Progenitor cell of endocrine pancreas (in vitro differentiated cells): ENCODE measurements around the gene DBR1. TPM values are rescaled to one million over a fixed set of nuclear protein-coding genes. Genes with fewer than 3 reads are reported as not detected.
A peak's percentile ranks its signal among the peaks of the same experiment; 100 is the strongest.

Source experiments
- DNase-seq: peaks from one replicate; pipeline ENCODE4 v3.0.0; 2021; ENCODE audit warnings: low spot score; ENCODE audit not compliant: unreplicated experiment
- H3K27ac Mint-ChIP-seq: 2 replicates; pipeline ENCODE4 v1.8.0; 2021; ENCODE audit warnings: mild to moderate bottlenecking, moderate library complexity, mixed read lengths
- H3K27me3 Mint-ChIP-seq: 2 replicates; pipeline ENCODE4 v1.8.0; 2021; ENCODE audit warnings: mixed read lengths
- H3K36me3 Mint-ChIP-seq: 2 replicates; pipeline ENCODE4 v1.8.0; 2022; ENCODE audit warnings: mixed read lengths; ENCODE audit not compliant: insufficient read depth
- H3K4me1 Mint-ChIP-seq: 2 replicates; pipeline ENCODE4 v1.8.0; 2021; ENCODE audit warnings: low read depth, mixed read lengths
- H3K4me3 Mint-ChIP-seq: 2 replicates; pipeline ENCODE4 v1.8.0; 2021; ENCODE audit warnings: low read depth, mild to moderate bottlenecking, moderate library complexity, mixed read lengths
- H3K9me3 Mint-ChIP-seq: 2 replicates; pipeline ENCODE4 v1.8.0; 2021; ENCODE audit warnings: low read depth, mixed read lengths
- total RNA-seq: library from RNA; stranded (reverse); gene quantifications from 2 replicates; pipeline ENCODE4 v1.2.1, GENCODE V29; 2021
- TF ChIP-seq, protein P1 (sequence below): fragments of 200-600 bp; sonication (generic); IDR thresholded peaks from one replicate; pipeline ENCODE4 v1.5.0; 2021; ENCODE audit warnings: antibody characterized with exemption, mild to moderate bottlenecking; ENCODE audit not compliant: unreplicated experiment

Gene DBR1
- total RNA-seq, 1 donor from 2014 or later, result 31.8 TPM

DNA sequence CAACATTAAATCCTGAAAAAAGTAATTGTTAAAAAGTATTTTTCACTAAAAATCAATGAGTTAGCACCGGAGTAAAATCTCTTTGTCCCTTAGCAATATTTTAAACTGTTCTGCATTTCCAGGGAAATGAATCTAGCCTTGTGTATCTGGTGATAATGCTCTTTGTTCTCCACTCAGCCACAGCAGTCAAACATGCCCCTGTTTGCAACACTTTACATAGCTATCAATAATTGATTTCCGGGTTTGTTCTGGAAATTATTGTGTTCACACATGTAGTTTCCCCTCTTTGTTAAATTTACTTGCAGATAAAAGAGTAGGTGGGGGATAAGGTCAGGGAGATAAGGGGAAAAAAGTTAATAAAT is 38.9 kb downstream of the DBR1 start:
- Mint-ChIP-seq H3K27me3 (no peaks in the 10 kb centered on the region), H3K4me1 (peaks cover 65% of the 10 kb centered on the region), H3K4me3 (peak overlapping the region; percentile 46), H3K9me3 (peaks cover 3% of the 10 kb centered on the region), H3K27ac (peak overlapping the region; percentile 96), H3K36me3 (no peaks in the 10 kb centered on the region)
- DNase-seq, result no peak
- TF ChIP-seq, protein P1, sequence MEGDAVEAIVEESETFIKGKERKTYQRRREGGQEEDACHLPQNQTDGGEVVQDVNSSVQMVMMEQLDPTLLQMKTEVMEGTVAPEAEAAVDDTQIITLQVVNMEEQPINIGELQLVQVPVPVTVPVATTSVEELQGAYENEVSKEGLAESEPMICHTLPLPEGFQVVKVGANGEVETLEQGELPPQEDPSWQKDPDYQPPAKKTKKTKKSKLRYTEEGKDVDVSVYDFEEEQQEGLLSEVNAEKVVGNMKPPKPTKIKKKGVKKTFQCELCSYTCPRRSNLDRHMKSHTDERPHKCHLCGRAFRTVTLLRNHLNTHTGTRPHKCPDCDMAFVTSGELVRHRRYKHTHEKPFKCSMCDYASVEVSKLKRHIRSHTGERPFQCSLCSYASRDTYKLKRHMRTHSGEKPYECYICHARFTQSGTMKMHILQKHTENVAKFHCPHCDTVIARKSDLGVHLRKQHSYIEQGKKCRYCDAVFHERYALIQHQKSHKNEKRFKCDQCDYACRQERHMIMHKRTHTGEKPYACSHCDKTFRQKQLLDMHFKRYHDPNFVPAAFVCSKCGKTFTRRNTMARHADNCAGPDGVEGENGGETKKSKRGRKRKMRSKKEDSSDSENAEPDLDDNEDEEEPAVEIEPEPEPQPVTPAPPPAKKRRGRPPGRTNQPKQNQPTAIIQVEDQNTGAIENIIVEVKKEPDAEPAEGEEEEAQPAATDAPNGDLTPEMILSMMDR, result no peak

- Mint-ChIP-seq H3K9me3 (peaks cover 3% of the 10 kb centered on the region), H3K4me1 (peaks cover 69% of the 10 kb centered on the region), H3K4me3 (peak overlapping the region; percentile 46), H3K27ac (peak overlapping the region; percentile 96), H3K36me3 (no peaks in the 10 kb centered on the region), H3K27me3 (no peaks in the 10 kb centered on the region)
- TF ChIP-seq, protein P1, result no peak
- DNase-seq, result no peak
These were observed 39.4 kb downstream of the DBR1 start for GRCh38 chr3:138135146-138135832.

- Mint-ChIP-seq H3K9me3 (peaks cover 4% of the 10 kb centered on the region), H3K27ac (peak within 1 kb of the TSS; percentile 68), H3K36me3 (no peaks in the 10 kb centered on the region), H3K27me3 (no peaks in the 10 kb centered on the region), H3K4me1 (peaks cover 62% of the 10 kb centered on the region), H3K4me3 (peak within 1 kb of the TSS; percentile 23)
- TF ChIP-seq, protein P1, result no peak
- no peak for DNase-seq
These were observed 42.5 kb downstream of the DBR1 start, which contains the start of gene A4GNT for GRCh38 chr3:138132239-138132638. A4GNT (minus strand) TSS chr3:138132390; CDS start chr3:138131256, 1,134 bp downstream.

- Mint-ChIP-seq H3K4me3 (no peak overlapping the region), H3K27me3 (no peaks in the 10 kb centered on the region), H3K4me1 (peaks cover 32% of the 10 kb centered on the region), H3K27ac (no peak overlapping the region), H3K36me3 (peaks cover 7% of the 10 kb centered on the region), H3K9me3 (peaks cover 8% of the 10 kb centered on the region)
- no peak for DNase-seq
- TF ChIP-seq, protein P1, result no peak
These were observed 46.9 kb downstream of the DBR1 start for GRCh38 chr3:138127636-138128365.

DNA sequence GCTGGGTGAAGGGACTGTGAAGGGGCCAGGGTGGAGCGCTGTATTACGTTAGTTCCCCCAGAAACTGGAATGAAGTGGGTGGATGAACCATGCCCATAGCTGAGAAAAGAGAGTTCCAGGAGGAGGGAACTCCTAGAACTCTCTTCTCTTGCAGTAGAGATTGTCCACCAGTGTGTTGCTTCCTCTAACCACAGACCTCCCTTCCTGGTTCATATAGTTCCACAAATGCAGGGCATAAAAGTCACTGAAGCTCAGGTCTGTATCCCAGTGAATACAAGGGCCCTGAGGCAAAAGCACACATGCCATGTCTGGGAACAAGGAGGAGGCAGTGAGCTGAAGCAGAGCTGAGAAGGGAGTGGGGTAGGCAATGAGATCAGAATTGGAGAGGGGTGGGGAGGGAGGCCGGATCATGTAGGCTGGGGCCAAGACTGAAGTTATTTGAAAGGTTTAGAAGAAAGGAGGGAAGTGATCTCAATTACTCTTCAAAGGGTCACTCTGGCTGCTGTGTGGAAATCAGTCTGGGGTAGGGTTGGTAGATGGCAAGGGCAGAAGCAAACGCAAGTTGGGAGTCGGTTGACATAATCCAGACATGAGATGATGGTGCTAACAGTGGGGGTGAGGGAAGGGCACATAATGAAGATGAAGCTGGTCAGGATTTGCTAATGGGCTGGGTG is 49.0 kb downstream of the DBR1 start:
- Mint-ChIP-seq H3K4me3 (no peak overlapping the region), H3K4me1 (peaks cover 15% of the 10 kb centered on the region), H3K9me3 (peaks cover 8% of the 10 kb centered on the region), H3K36me3 (peaks cover 8% of the 10 kb centered on the region), H3K27ac (peak overlapping the region; percentile 67), H3K27me3 (no peaks in the 10 kb centered on the region)
- TF ChIP-seq, protein P1, result no peak
- no peak for DNase-seq
